ENCODE results near the gene CEACAM1.

Gene CEACAM1

DNA sequence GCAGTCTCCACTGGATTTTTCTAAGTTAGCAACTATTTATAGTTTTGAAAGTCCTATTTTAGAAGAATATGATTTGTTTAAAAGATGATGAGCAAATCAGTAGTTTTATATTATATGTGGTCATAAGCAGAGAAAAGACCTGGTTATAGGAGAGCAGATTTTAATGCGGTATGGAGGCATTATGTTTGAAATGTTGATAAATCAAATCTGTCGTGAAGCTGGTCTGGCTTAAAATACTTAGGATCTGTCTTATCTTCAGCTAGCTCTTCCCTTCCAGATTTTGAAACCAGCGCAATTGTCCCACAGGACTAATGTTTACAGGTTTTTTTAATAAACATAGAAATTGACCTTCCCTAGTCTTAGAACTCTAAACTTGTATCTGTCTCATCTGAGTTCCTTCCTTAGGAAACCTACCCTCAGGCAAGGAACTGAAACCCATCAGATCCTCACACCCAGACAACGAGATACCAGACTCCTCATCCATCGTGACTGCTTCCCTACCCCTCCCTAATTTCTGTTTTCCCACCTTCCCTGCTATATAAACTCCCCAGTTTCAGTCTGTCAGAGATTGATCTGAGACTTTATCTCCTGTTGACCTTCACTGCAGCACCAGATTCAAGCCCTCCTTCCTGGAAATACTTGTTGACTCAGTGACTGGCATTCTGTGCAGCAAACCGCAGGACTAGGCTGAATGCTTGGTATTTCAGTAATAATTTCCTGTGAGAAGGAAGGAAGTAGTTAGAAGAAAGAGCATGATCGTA is 47.8 kb downstream of the CEACAM1 start:
- no peak for FAIRE-seq
- DNase-seq (ENCODE audit: insufficient read length, low spot score) = no peak
- TF ChIP-seq, protein P1, sequence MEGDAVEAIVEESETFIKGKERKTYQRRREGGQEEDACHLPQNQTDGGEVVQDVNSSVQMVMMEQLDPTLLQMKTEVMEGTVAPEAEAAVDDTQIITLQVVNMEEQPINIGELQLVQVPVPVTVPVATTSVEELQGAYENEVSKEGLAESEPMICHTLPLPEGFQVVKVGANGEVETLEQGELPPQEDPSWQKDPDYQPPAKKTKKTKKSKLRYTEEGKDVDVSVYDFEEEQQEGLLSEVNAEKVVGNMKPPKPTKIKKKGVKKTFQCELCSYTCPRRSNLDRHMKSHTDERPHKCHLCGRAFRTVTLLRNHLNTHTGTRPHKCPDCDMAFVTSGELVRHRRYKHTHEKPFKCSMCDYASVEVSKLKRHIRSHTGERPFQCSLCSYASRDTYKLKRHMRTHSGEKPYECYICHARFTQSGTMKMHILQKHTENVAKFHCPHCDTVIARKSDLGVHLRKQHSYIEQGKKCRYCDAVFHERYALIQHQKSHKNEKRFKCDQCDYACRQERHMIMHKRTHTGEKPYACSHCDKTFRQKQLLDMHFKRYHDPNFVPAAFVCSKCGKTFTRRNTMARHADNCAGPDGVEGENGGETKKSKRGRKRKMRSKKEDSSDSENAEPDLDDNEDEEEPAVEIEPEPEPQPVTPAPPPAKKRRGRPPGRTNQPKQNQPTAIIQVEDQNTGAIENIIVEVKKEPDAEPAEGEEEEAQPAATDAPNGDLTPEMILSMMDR (IDR thresholded peaks at IDR 0.05; ENCODE audit: insufficient read depth, missing control alignments) = no peak

DNA sequence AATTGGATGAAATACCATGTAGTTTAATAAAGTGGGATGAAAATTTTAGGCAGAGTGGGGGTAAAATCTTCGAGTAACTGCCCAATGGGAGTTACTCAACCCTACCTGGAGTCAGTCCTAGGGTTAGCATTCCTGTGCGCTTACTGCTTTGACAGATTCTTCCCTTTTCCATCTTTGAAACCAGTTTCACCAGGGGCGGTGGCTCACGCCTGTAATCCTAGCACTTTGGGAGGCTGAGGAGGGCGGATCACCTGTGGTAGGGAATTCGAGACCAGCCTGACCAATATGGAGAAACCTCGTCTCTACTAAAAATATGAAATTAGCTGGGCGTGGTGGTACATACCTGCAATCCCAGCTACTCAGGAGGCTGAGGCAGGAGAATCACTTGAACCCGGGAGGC is 48.5 kb downstream of the CEACAM1 start:
- no peak for DNase-seq (ENCODE audit: insufficient read length, low spot score)
- TF ChIP-seq, protein P1 (IDR thresholded peaks at IDR 0.05; ENCODE audit: insufficient read depth, missing control alignments) = no peak
- FAIRE-seq = no peak

DNA sequence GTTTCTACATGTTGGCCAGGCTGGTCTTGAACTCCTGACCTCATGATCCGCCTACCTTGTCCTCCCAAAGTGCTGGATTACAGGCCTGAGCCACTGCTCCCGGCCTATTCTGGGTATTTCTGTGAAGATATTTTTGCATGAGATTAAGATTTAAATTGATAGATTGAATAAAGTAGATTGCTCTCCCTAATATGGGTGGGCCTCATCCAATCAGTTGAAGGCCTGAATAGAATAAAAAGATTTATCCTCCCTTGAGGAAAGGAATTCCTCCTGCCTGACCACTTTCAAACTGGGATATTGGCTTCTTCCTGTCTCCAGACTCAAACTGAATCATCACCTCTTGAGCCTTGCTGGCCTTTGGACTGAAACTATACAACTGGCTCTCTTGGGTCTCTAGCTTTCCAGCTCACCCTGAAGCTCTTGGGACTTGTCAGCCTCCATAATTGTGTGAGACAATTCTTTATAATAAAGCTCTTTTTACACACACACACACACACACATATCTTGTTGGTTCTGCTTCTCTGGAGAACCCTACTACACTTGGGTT is 49.4 kb downstream of the CEACAM1 start:
- FAIRE-seq (no peak), DNase-seq (ENCODE audit: insufficient read length, low spot score) (no peak)
- TF ChIP-seq, protein P1 (IDR thresholded peaks at IDR 0.05; ENCODE audit: insufficient read depth, missing control alignments) = no peak

DNA sequence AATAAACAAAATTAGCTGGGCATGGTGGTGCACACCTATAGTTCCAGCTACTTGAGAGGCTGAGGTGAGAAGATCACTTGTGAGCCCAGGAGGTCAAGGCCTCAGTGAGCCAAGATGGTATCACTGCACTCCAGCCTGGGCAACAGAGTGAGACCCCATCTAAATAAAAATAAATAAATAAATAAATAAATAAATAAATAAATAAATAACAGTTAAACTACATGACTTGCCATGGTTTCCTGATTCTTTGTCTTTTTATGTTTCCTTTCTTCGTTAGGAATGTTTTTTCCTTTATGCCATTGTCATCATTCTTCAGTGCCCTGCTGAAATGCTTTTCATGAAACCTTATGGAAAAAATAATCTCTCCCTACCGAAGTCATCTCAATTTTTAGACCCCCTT is 50.3 kb downstream of the CEACAM1 start:
- TF ChIP-seq, protein P1 (IDR thresholded peaks at IDR 0.05; ENCODE audit: insufficient read depth, missing control alignments) = no peak
- FAIRE-seq (no peak), DNase-seq (ENCODE audit: insufficient read length, low spot score) (no peak)

DNA sequence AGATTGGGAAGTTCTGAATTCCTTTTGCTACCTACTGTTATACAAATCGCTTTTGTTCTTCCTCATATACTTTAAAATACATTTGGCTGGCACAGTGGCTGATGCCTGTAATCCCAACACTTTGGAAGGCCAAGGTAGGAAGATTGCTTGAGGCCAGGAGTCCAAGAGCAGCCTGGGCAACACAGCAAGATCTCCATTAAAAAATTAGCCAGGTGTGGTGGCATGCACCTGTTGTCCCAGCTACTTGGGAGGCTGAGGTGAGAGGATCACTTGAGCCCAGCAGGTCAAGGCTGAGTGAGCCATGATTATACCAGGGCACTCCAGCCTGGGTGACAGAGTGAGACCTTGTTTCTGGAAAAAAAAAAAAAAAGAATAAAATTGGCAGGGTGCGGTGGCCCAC is 51.2 kb downstream of the CEACAM1 start:
- FAIRE-seq = no peak
- TF ChIP-seq, protein P1 (IDR thresholded peaks at IDR 0.05; ENCODE audit: insufficient read depth, missing control alignments) = no peak

DNA sequence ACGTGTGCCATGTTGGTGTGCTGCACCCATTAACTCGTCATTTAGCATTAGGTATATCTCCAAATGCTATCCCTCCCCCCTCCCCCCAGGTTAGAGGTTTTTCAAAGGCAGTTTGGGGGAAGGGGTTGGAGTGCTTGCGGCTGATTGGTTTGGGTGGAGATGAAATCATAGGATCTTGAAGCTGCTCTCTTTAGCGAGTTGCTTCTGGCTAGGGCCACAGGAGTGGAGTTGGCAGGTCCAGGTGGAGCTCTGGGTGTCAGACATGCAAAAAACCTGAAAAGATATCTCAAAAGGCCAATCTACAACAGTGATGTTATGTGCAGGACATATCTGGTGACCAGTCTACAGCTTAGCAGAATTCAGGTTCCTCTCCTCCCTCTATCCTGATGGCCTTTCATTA is 52.9 kb downstream of the CEACAM1 start:
- DNase-seq (ENCODE audit: insufficient read length, low spot score) (no peak), FAIRE-seq (no peak)
- TF ChIP-seq, protein P1 (IDR thresholded peaks at IDR 0.05; ENCODE audit: insufficient read depth, missing control alignments) = no peak

More for the DNA sequence above, 51.2 kb downstream of the CEACAM1 start:
- no peak for DNase-seq (ENCODE audit: insufficient read length, low spot score)

DNA sequence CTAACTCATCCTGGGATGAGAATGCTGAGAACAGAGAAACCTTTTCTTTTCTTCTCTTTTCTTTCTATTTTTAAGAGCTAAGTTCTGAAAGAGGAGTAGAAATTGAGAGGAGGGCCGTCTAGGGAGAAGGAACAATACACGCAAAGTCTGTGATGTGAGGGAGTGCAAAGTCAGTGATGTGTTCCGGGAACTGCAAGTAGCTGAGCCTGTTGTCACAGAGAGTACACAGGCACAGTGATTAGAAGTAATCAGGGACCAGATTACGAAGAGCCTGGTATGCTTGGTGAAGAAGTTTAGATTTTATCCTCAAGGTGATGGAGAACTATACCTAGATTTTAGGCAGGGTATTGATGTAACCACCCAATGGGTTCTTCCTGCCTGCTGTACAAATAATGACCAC is 53.5 kb downstream of the CEACAM1 start:
- FAIRE-seq (no peak), DNase-seq (ENCODE audit: insufficient read length, low spot score) (no peak)
- TF ChIP-seq, protein P1 (IDR thresholded peaks at IDR 0.05; ENCODE audit: insufficient read depth, missing control alignments) = no peak
